IPS DF 4.7 (cell line): ENCODE measurements around the gene TBC1D8.
A peak's percentile ranks its signal among the peaks of the same experiment; 100 is the strongest.
"Not testable (repeated sequence)": the region's sequence is repeated elsewhere in the genome, so short reads cannot be mapped to it uniquely, and the experiment has no call there.

Experiments
- DNase-seq: peaks from one replicate; pipeline ENCODE4 v3.0.0-alpha.2; 2013; ENCODE audit warnings: low spot score; ENCODE audit errors: extremely low read depth

Gene TBC1D8

DNA sequence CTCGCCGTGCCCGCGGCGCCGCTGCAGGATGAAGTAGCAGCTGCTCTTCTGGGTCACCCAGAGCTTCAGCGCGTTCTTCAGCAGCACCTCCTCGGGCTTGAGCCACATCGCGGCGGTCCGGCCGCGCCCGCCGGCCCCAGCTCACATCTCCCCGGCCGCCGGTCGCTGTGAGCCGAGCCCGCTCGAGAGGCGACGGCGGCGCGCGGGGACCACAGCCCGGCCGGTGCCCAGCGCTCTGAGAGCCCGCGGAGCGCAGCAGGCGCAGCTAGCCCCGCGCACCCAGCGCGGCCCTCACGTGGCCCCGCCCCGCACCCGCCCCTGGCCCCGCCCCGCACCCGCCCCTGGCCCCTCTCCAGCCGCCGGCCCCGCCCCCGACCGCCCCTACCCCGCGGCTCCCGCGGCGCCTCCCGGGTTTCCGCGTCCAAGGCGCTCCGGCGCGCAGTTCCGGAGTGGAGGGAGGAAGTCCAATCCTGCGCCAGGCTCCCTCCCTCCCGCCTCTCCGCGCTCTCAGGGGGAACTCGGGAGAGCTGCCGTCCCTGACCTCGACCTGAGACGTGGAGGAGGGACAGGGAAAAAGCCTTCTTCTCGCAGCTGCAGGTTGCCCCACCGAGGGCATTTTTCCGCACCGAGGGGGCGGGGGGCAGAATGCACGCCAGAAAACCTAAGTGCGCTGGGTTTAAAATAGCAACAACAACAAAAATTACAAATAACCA lies at the start of gene TBC1D8:
TSS of gene TBC1D8 (minus strand) at position 237 of the 713 bp plus-strand sequence. CDS start at position 108, 129 bp downstream.
- DNase-seq = no peak

DNA sequence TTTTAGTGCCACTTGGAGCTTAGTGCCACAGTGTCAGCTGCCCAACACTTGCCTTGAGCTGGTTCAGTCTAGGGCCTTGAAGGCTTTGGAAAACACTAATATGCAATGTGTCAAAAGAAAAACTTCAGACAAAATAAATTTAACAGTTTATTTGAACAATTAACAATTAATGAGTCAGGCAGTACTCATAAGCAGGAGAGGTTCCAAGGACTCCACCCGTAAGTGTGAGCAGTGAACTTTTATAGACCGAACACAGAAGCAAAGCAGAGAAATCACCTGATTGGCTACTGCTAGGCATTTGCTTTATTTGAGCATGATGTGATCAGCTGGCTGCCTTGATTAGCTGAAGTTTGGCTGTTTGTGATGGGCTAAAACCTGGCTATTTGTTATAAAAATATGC lies 49.5 kb upstream of the TBC1D8 start:
- no peak for DNase-seq

DNA sequence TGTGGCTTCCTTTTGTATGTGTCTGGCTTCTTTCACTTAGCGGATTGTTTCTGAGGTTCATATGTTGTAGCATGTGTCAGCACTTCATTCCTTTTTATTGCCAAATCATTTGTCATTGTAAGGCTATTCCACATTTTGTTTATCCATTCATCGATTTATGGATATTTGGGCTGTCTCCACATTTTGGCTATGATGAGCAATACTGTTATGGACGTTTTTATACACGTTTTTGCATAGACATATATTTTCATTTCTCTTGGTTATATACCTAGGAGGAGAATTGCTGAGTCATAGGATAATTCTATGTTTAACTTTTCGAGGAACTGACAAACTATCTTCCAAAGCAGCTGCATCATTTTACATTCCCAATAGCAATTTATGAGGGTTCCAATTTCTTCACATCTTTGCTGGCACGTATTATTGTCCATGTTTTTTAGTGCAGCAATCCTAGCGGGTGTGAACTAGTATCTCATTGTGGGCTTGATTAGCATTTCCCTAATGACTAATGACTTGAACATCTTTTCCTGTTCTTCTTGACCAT lies 48.1 kb upstream of the TBC1D8 start:
- DNase-seq = no peak

DNA sequence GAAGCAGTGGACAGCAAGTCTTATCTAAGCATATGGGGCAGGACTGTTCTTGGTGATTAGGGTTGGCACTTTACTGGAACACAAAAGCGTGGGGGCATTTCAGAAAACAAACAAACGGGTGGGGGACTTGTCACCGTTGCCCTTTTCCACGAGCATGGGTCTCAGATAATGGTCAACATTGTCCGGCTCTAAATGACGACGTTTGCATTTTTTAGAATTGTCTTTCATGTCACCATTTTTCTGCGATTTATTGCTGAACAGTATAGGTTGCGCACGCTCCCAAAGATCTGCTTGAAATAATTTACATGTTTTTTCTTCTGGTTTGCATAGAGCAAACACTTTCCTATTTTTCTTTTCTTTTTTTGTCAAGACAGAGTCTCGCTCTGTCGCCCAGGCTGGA lies 46.6 kb upstream of the TBC1D8 start:
- DNase-seq = no peak

DNA sequence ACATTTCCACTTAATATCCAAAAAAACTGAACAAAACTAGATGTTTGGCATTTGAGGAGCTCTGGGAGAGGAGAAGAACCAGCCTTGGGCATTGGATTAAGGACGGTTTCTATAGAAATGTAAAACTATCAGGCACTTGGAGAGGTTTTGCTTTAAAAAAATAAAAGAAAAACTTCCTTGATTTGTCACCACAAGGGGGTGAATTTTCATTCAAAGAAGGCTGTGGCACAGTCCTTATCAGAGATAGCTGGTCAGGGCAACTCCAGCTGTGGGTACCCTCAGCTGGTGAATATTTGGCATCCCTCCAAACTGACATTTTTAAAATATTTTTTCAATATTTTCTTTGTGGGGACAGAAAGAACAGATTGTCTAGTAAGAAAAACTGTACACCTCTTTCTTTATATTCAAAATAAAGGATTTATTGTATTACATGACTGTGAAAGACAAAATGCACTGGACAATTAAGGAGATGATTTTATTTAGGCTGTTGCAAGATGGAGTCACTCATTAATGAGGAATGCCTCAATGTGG lies 46.1 kb upstream of the TBC1D8 start:
- DNase-seq = no peak

GRCh38 chr2:101195871-101196661 lies 44.9 kb upstream of the TBC1D8 start:
- DNase-seq = no peak

DNA sequence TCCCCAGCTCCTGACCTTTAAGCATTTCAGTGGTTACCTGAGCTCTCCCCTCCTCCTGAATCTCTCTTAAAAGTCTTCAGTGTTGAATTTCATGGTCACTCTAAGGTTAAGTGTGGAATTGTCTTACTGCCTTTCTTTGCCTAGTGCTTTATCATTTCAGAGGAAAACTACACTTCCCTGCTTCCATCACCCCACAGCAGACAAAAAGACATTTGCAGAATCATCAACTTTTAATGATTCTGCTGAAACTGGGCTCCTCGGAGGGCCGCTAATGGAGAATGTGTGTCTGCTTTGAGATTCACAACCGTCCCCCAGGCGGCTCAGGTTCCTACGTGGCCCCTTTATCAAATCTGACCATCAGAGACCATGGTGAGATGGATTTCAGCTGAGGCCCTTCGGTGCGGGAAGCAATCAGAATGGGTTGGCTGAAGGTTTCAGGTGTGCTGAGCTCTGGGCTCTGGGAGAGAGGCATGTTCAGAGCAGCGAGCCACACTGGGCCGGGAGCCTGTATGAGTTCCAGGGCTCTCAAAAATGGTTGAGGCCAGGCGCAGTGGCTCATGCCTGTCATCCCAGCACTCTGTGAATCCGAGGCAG lies 41.9 kb upstream of the TBC1D8 start:
- no peak for DNase-seq

DNA sequence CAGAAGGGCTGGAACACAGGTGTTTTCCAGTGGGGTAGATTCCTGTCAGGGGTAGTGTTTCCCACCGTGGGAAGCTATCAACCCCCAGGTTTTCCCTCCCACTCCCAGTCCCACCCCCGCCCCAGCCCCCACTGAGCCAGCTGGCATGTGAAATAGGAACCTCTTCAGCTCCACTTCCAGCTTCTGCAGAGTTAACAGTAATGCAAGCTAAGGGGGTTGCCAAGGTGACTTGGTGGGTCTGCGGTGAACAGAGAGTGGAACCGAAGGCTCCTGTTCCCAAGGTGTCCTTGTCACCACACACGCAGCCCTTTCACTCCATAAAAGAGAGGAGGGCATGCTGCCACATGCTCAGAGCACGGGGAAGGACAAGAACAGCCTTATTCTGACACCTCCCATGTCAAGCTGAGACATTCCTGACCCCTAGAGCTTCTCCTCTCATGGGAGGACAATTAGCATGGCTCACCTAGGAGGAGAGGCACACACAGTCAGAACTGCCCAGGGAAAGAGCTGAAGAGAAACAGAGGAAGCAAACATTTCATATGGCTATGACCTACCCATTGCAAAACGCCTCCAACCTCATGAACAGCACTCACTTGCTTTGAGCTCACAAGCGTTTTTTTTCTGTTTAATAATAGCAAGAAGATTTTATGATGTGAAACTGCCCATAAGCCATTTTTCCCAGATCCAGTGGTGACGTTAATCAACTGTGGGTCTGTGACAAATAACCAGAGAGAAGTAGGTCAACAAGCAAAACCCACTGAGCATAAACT lies 39.8 kb upstream of the TBC1D8 start:
- DNase-seq = no peak

- peak; percentile 41 for DNase-seq
Observed at GRCh38 chr2:101188683-101189405, 37.7 kb upstream of the TBC1D8 start.

DNA sequence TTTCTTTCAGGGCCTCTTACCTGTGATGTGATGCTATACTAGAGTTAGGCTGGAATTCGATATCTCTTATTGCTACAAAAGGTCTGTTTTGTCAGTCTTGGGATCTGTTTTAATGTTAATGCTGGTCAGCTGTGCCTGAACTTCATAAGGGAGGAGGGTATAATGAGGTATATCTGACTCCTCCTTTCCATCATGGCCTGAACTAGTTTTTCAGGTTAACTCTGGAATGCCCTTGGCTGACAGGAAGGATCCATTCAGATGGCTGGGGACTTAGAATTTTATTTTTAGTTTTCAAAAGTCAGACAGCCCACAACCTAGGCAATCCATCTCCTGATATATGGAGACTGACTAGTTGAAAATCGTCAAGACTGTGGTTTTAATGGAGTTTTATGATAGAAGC lies 35.9 kb upstream of the TBC1D8 start:
- no peak for DNase-seq

DNA sequence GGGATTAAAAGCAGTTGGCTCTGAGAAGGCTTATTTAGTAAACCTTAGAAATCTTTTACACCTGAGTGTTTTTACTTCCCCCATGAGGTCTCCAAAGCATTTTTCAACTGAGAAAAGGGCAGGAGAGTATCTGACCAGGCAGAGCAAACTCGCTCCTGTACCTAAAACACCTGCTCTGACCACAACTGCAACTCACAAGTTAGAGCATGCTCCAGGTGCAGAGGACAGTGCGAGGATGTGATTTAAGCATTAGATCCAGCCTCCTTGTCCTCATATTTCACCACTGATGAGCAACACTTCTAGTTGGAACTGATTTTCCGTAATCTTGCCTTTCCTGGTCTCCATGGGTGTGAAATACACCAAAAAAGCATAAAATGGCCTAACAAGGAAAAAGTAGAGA lies 34.5 kb upstream of the TBC1D8 start:
- DNase-seq = no peak

DNA sequence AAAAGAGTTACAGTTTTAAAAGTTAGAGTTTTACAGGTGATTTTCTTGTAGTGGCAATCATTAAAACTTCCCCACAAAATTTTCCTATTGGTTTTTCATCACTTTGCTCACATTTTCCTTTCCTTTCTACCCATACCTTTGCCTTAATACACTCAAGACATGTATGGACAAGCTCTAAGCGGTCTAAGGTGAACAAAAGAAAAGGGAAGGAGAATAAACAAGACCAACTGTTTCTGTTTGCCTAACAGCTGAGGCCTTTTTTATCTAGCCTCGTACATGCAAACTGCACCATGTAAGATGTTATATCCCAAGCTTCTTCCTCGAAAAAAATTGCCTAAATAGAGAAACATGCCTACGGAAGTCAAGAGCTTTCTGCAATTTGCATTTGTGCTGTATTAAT lies 33.9 kb upstream of the TBC1D8 start:
- no peak for DNase-seq

- no peak for DNase-seq
Observed at GRCh38 chr2:101179982-101180381, 28.8 kb upstream of the TBC1D8 start.

DNA sequence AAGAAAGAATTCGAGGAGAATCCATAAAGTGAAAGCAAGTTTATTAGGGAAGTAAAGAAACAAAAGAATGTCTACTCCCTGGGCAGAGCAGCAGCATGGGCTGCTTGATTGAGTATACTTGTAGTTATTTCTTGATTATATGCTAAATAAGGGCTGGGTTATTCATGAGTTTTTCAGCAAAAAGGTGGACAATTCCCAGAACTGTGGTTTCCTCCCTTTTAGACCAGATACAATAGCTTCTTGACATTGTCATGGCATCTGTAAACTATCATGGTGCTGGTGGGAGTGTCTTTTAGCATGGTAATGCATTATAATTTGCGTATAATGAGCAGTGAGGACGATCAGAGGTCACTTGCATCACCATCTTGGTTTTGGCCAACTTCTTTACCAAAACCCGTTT lies 25.6 kb upstream of the TBC1D8 start:
- DNase-seq = no peak

GRCh38 chr2:101175991-101176390 lies 24.8 kb upstream of the TBC1D8 start:
- no peak for DNase-seq

DNA sequence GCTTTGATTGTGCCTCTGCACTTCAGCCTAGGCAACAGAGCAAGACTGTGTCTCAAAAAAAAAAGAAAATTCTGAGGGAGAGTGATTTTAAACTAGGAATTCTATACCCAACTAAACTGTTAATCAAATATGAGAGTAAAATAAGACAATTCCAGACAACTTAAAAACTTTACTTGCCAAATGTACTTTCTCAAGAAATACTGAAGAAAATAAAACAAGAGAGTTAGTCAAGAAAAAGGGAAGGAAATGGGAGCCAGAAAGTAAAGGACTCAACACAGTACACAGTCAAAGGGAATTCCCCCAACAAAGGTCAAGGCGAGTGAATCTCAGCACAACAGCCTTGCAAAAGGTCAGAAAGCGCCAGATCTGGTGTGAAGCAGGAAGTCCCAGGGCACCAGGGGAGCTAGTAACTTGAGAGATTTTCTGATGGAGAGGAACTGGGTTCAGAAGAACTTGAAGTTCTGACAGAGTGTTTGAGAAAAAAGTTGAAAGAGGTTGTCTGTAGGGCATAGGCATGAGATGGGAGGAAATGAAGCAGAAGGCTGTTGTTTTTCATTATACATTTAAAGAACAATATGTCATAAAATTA lies 22.6 kb upstream of the TBC1D8 start:
- DNase-seq = no peak

DNA sequence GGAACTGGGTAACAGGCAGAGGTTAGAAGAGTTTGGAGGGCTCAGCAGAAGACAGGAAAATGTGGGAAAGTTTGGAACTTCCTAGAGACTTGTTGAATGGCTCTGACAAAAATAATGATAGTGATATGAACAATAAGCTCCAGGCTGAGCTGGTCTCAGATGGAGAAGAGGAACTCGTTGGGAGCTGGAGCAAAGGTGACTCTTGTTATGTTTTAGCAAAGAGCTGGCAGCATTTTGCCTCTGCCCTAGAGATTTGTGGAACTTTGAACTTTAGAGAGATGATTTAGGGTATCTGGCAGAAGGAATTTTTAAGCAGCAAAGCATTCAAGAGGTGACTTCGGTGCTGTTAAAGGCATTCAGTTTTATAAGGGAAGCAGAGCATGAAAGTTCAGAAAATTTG lies 18.6 kb upstream of the TBC1D8 start:
- DNase-seq = not testable (repeated sequence)

GRCh38 chr2:101168706-101169105 lies 17.5 kb upstream of the TBC1D8 start:
- no peak for DNase-seq

DNA sequence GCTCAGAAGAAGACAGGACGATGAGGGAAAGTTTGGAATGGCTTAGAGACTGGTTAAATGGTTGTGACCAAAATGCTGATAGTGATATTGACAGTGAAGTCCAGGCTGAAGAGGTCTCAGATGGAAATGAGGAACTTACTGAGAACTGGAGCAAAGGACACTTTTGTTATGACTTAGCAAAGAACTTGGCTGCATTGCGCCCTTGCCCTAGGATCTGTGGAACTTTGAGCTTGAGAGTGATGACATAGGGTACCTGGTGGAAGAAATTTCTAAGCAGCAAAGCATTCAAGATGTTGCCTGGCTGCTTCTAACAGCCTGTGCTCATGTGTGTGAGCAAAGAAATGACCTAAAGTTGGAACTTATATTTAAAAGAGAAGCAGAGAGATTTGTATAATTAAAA lies 16.4 kb upstream of the TBC1D8 start:
- not testable (repeated sequence) for DNase-seq

DNA sequence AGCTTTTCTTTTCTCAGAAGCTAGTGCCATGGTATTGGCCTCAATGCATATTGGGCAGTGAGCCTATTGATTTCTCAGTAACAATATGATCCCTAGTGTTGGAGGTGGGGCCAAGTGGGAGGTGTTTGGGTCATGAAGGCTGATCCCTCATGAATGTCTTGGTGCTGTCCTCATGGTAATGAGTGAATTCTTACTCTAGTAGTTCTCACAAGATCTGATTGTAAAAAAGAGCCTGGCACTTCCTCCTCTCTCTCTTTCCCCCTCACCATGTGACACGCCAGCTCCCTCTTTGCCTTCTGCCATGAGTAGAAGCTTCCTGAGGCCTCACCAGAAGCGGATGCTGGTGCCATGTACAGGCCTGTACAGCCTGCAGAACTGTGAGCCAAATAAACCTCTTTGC lies 12.8 kb upstream of the TBC1D8 start:
- DNase-seq = no peak
